ENCODE data around the gene ANKS1A. TPM values are rescaled to one million over a fixed set of nuclear protein-coding genes. Genes with fewer than 3 reads are reported as not detected.

The ANKS1A gene
- total RNA-seq, 1 experiment from 2014 or later = 14.4 TPM

- in situ Hi-C loops (cut with HindIII; ENCODE audit: low pct_unique_long_range_greater_than_20kb, low sequenced_read_pairs) (no loop called here), intact Hi-C loops (cut with micrococcal nuclease; ENCODE audit: unreplicated experiment) (no loop called here)
- Histone ChIP-seq H3K4me3 (ENCODE audit: low read depth in 2 of 2, low read length in 2 of 2) (no peak overlapping the region), H3K9me3 (ENCODE audit: control insufficient read depth, insufficient read depth, low read depth, low read length) (no peaks in the 10 kb centered on the region), H3K27me3 (ENCODE audit: control insufficient read depth, insufficient read depth, low read length) (no peaks in the 10 kb centered on the region), H3K4me1 (ENCODE audit: control insufficient read depth, insufficient read depth, low read length) (0 out of 2 replicates have a peak, but pooled peaks cover under 1% of the 10 kb centered on the region), H3K27ac (ENCODE audit: low read length) (no peak overlapping the region), H3K36me3 (ENCODE audit: control insufficient read depth, insufficient read depth, low read length) (no peaks in the 10 kb centered on the region)
- ATAC-seq (no peak), DNase-seq (ENCODE audit: low read depth, low spot score) (no peak)
- BruUV-seq (replicated peaks) = no TSS peak
- TF ChIP-seq REST (IDR thresholded peaks at IDR 0.05; ENCODE audit: insufficient read depth in 1 of 2, low read depth in 2 of 2, low read length in 1 of 2) (no peak), POLR2AphosphoS5 (IDR thresholded peaks at IDR 0.05; ENCODE audit: low read depth, low read length) (no peak), TCF7L2 (IDR thresholded peaks at IDR 0.05; ENCODE audit: low read depth, low read length) (no peak), CTCF (IDR thresholded peaks at IDR 0.05) (no peak), SIN3A (IDR thresholded peaks at IDR 0.05; ENCODE audit: borderline replicate concordance, insufficient read depth, low read depth, low read length) (no peak)
- CTCF ChIA-PET = no interaction called here
- POLR2A ChIA-PET = interaction anchor here (0.6 kb wide), 1 partner anchor 29 kb away, joined by 3 read pairs; the partner anchor contains the start of gene ANKS1A
These were observed 28.7 kb downstream of the ANKS1A start for GRCh38 chr6:34917626-34918285.

- DNase-seq (ENCODE audit: low read depth, low spot score) = no peak
- intact Hi-C loops (cut with micrococcal nuclease; ENCODE audit: unreplicated experiment) = no loop called here
- Histone ChIP-seq H3K36me3 (ENCODE audit: control insufficient read depth, insufficient read depth, low read length) (no peaks in the 10 kb centered on the region), H3K9me3 (ENCODE audit: control insufficient read depth, insufficient read depth, low read depth, low read length) (no peaks in the 10 kb centered on the region), H3K4me1 (ENCODE audit: control insufficient read depth, insufficient read depth, low read length) (no peaks in the 10 kb centered on the region), H3K4me3 (ENCODE audit: low read depth in 2 of 2, low read length in 2 of 2) (no peak overlapping the region), H3K27me3 (ENCODE audit: control insufficient read depth, insufficient read depth, low read length) (no peaks in the 10 kb centered on the region), H3K27ac (ENCODE audit: low read length) (no peak overlapping the region)
- TF ChIP-seq SIN3A (IDR thresholded peaks at IDR 0.05; ENCODE audit: borderline replicate concordance, insufficient read depth, low read depth, low read length) (no peak), CTCF (IDR thresholded peaks at IDR 0.05) (no peak), POLR2AphosphoS5 (IDR thresholded peaks at IDR 0.05; ENCODE audit: low read depth, low read length) (no peak), TCF7L2 (IDR thresholded peaks at IDR 0.05; ENCODE audit: low read depth, low read length) (no peak), REST (IDR thresholded peaks at IDR 0.05; ENCODE audit: insufficient read depth in 1 of 2, low read depth in 2 of 2, low read length in 1 of 2) (no peak)
- in situ Hi-C loops (cut with HindIII; ENCODE audit: low pct_unique_long_range_greater_than_20kb, low sequenced_read_pairs) = no loop called here
- no TSS peak for BruUV-seq (replicated peaks)
- no peak for ATAC-seq
- POLR2A ChIA-PET = no interaction called here
- CTCF ChIA-PET = no interaction called here
These were observed 30.6 kb downstream of the ANKS1A start for GRCh38 chr6:34919651-34920050.
